A549 (cell line): ENCODE data around the gene SPATA13. TPM values are rescaled to one million over a fixed set of nuclear protein-coding genes. Genes with fewer than 3 reads are reported as not detected.

Experiments
- ATAC-seq, 2 experiments: fragments of 200-7000 bp in 1 of 2; fragments of >200 bp in 1 of 2; cut with Nextera tagmentation in 1 of 2; cut with Tn5 transposase in 1 of 2; 3 replicates each; pipeline versions ENCODE4 v1.8.0 to v1.9.1; 2018 to 2020; ENCODE audit warnings: mild to moderate bottlenecking in 1 of 2, moderate library complexity in 1 of 2
- CTCF ChIA-PET: fragments of 300-600 bp; sonication (Branson Sonifier 250); formaldehyde crosslinking; extraction: SDS; loops from one replicate; lab custom pipeline; 2021; ENCODE audit warnings: antibody characterized with exemption, inconsistent platforms; lab: Yijun Ruan, JAX
- POLR2A ChIA-PET: fragments of 350-600 bp; formaldehyde crosslinking; extraction: SDS; loops from one replicate; lab custom pipeline; 2021; ENCODE audit warnings: antibody characterized with exemption, inconsistent platforms; lab: Yijun Ruan, JAX
- DNase-seq, 2 experiments: peaks; one replicate each; pipeline versions ENCODE4 v3.0.0 to v3.0.0-alpha.2; 2011 to 2016; ENCODE audit warnings: low read depth in 1 of 2, low spot score in 1 of 2
- FAIRE-seq: peaks from 2 replicates; lab custom pipeline; 2011; peaks lifted over from hg19 to GRCh38; lab: Jason Lieb, UNC
- H3K27ac ChIP-seq, 2 experiments: fragments of >200 bp; sonication (Bioruptor Twin); formaldehyde crosslinking; 3 replicates each; pipeline ENCODE4 v1.5.1; 2016 to 2017
- H3K4me1 ChIP-seq: fragments of >200 bp; sonication (Bioruptor Twin); formaldehyde crosslinking; 3 replicates; pipeline ENCODE4 v1.6.1; 2016
- H3K4me2 ChIP-seq: fragments of >200 bp; sonication (Bioruptor Twin); formaldehyde crosslinking; 3 replicates; pipeline ENCODE4 v1.6.1; 2016
- H3K4me3 ChIP-seq: fragments of >200 bp; sonication (Bioruptor Twin); formaldehyde crosslinking; 3 replicates; pipeline ENCODE4 v1.5.1; 2016
- H3K9me3 ChIP-seq: fragments of >200 bp; sonication (Bioruptor Twin); formaldehyde crosslinking; 3 replicates; pipeline ENCODE4 v1.6.1; 2016
- ATOH8 ChIP-seq: fragments of 250-450 bp; sonication (Bioruptor Pico); IDR thresholded peaks from 2 replicates; pipeline ENCODE4 v1.5.0; 2020; ENCODE audit warnings: low read depth, mild to moderate bottlenecking, moderate library complexity
- CEBPB ChIP-seq, 2 experiments: fragments of >200 bp in 1 of 2; sonication (Bioruptor Twin) in 1 of 2; formaldehyde crosslinking in 1 of 2; IDR thresholded peaks; 2 replicates each; pipeline ENCODE4 v1.6.1; 2012 to 2016
- CHD2 ChIP-seq: fragments of 150-350 bp; IDR thresholded peaks from 2 replicates; pipeline ENCODE4 v1.6.1; 2014; ENCODE audit warnings: low read length; ENCODE audit not compliant: partially characterized antibody
- CTCF ChIP-seq: fragments of >200 bp; sonication (Bioruptor Twin); formaldehyde crosslinking; IDR thresholded peaks from 3 replicates; pipeline ENCODE4 v1.5.1; 2016
- ESRRA ChIP-seq: fragments of 150-350 bp; IDR thresholded peaks from 2 replicates; pipeline ENCODE4 v1.6.1; 2014; ENCODE audit warnings: mild to moderate bottlenecking, low read length, borderline replicate concordance
- HDAC2 ChIP-seq: fragments of 200-600 bp; sonication (generic); IDR thresholded peaks from 2 replicates; pipeline ENCODE4 v1.6.1; 2016
- HEYL ChIP-seq: fragments of 250-450 bp; sonication (Bioruptor Pico); IDR thresholded peaks from 2 replicates; pipeline ENCODE4 v1.8.0; 2021; ENCODE audit warnings: mild to moderate bottlenecking, moderate library complexity
- JUN ChIP-seq, 2 experiments: fragments of >200 bp; sonication (Bioruptor Twin); formaldehyde crosslinking; IDR thresholded peaks; 2 replicates in 1 of 2; 3 replicates in 1 of 2; pipeline ENCODE4 v1.6.1; 2016 to 2017
- MAFK ChIP-seq: fragments of 450-650 bp; IDR thresholded peaks from 2 replicates; pipeline ENCODE4 v1.6.1; 2014; ENCODE audit not compliant: partially characterized antibody
- MAX ChIP-seq: IDR thresholded peaks from 2 replicates; pipeline ENCODE4 v1.6.1; 2012
- MYC ChIP-seq: IDR thresholded peaks from 2 replicates; pipeline ENCODE4 v1.6.1; 2012; ENCODE audit warnings: mild to moderate bottlenecking, inconsistent platforms, low read length, improper control_type of control experiment, borderline replicate concordance
- NPAS2 ChIP-seq: fragments of 250-450 bp; sonication (Bioruptor Pico); IDR thresholded peaks from 2 replicates; pipeline ENCODE4 v1.8.0; 2022; ENCODE audit warnings: mild to moderate bottlenecking, moderate library complexity, borderline replicate concordance
- PHF8 ChIP-seq: fragments of 200-600 bp; sonication (generic); IDR thresholded peaks from 2 replicates; pipeline ENCODE4 v1.6.1; 2016; ENCODE audit warnings: low read depth, mild to moderate bottlenecking, antibody characterized with exemption, moderate library complexity, borderline replicate concordance
- RCOR1 ChIP-seq: fragments of 150-350 bp; IDR thresholded peaks from 2 replicates; pipeline ENCODE4 v1.6.1; 2014; ENCODE audit warnings: antibody characterized with exemption, low read length, low read depth
- REST ChIP-seq: fragments of 200-600 bp; sonication (generic); IDR thresholded peaks from 2 replicates; pipeline ENCODE4 v1.6.1; 2016; ENCODE audit warnings: antibody characterized with exemption, mild to moderate bottlenecking, moderate library complexity
- RNF2 ChIP-seq: fragments of 200-600 bp; sonication (generic); IDR thresholded peaks from 2 replicates; pipeline ENCODE4 v1.6.1; 2016; ENCODE audit warnings: low read depth, mild to moderate bottlenecking, antibody characterized with exemption, moderate library complexity, borderline replicate concordance
- TFCP2L1 ChIP-seq: fragments of 250-450 bp; sonication (Bioruptor Pico); IDR thresholded peaks from 2 replicates; pipeline ENCODE4 v1.5.0; 2021; ENCODE audit warnings: mild to moderate bottlenecking
- TP53 ChIP-seq: fragments of 250-450 bp; sonication (Bioruptor Pico); IDR thresholded peaks from 2 replicates; pipeline ENCODE4 v1.5.0; 2021; ENCODE audit warnings: mild to moderate bottlenecking, moderate library complexity
- USF2 ChIP-seq: fragments of 450-650 bp; IDR thresholded peaks from 2 replicates; pipeline ENCODE4 v1.6.1; 2014; ENCODE audit warnings: antibody characterized with exemption
- ZFP36 ChIP-seq: fragments of 450-650 bp; IDR thresholded peaks from 2 replicates; pipeline ENCODE4 v1.6.1; 2014; ENCODE audit warnings: borderline replicate concordance; ENCODE audit not compliant: partially characterized antibody
- ZNF302 ChIP-seq: fragments of 250-450 bp; sonication (Bioruptor Pico); IDR thresholded peaks from 2 replicates; pipeline ENCODE4 v1.9.0; 2021; ENCODE audit warnings: inconsistent platforms, mild to moderate bottlenecking, moderate library complexity
- ZSCAN20 ChIP-seq: fragments of 250-450 bp; sonication (Bioruptor Pico); IDR thresholded peaks from 2 replicates; pipeline ENCODE4 v1.8.0; 2022; ENCODE audit warnings: mild to moderate bottlenecking, moderate library complexity
- WGBS: methylation state at CpG from one replicate; pipeline ENCODE4 v1.1.6; 2017; ENCODE audit errors: missing lambda C conversion rate; 5-methylcytosine and 5-hydroxymethylcytosine counted together
- polyA plus RNA-seq, 4 experiments: library from polyadenylated mRNA; depleted of rRNA in 3 of 4; stranded (reverse); fragments of >200 nt; fragmentation: RNase III in 1 of 4; extraction: RNeasy Plus Mini Kit Qiagen cat#74134 plus additional on column Dnase treatment in 1 of 4; gene quantifications; 2 replicates in 3 of 4; 3 replicates in 1 of 4; pipeline ENCODE4 v1.2.3, GENCODE V29; 2011 to 2017

The SPATA13 gene
- polyA plus RNA-seq, 2 of the 4 experiments (the other 2 are of a cell fraction): 3.1 to 6.3 TPM

GRCh38 chr13:24284889-24285565 lies 124.5 kb downstream of the SPATA13 start:
- POLR2A ChIA-PET: no interaction called here
- CTCF ChIA-PET: no interaction called here
- H3K27ac ChIP-seq: no peak overlapping the region
- TF ChIP-seq REST (no peak), ZSCAN20 (CRISPR knock-in tag) (no peak), CTCF (no peak), ZFP36 (no peak), CEBPB (IDR thresholded peaks at IDR 0.05) (no peak), HEYL (CRISPR knock-in tag) (no peak), RCOR1 (no peak), HDAC2 (no peak), MYC (no peak), CHD2 (no peak), MAX (no peak), USF2 (no peak), TP53 (CRISPR knock-in tag) (no peak), JUN (IDR thresholded peaks at IDR 0.05) (no peak), RNF2 (no peak), MAFK (no peak), ESRRA (no peak)
- no peak for ATAC-seq
- no peaks in the 10 kb centered on the region for H3K9me3 ChIP-seq
- H3K4me3 ChIP-seq: no peak overlapping the region
- no peak overlapping the region for H3K4me2 ChIP-seq
- H3K4me1 ChIP-seq: no peaks in the 10 kb centered on the region
- no peak for FAIRE-seq
- 78% methylated on average over 10 of the region's 10 CpGs for WGBS
- no peak for DNase-seq

- H3K9me3 ChIP-seq: no peaks in the 10 kb centered on the region
- H3K4me3 ChIP-seq: no peak overlapping the region
- ChIA-PET CTCF (no interaction called here), POLR2A (no interaction called here)
- H3K4me1 ChIP-seq: no peaks in the 10 kb centered on the region
- TF ChIP-seq ZNF302 (CRISPR knock-in tag) (no peak), PHF8 (no peak), TFCP2L1 (CRISPR knock-in tag) (no peak), NPAS2 (CRISPR knock-in tag) (no peak), ATOH8 (CRISPR knock-in tag) (no peak)
- ATAC-seq (no peak), FAIRE-seq (no peak), DNase-seq (no peak)
- WGBS: 87% methylated on average over 11 of the region's 11 CpGs
- no peak overlapping the region for H3K4me2 ChIP-seq
- H3K27ac ChIP-seq: no peak overlapping the region
Measured at GRCh38 chr13:24286624-24287023, 126.1 kb downstream of the SPATA13 start.
